Muscle layer of duodenum (tissue), 2 donors: ENCODE data around the gene EMSY.

Source experiments
- H3K27ac ChIP-seq: one replicate; pipeline ENCODE4 v1.7.0; 2013; ENCODE audit warnings: mild to moderate bottlenecking, low read length
- H3K27me3 ChIP-seq: one replicate; pipeline ENCODE4 v1.7.0; 2013; ENCODE audit warnings: low read depth, mild to moderate bottlenecking, control low read depth, low read length
- H3K36me3 ChIP-seq, 2 donors: one replicate each; pipeline ENCODE4 v1.7.0; 2013; ENCODE audit warnings: low read length in 2 of 2, control low read depth in 1 of 2, mild to moderate bottlenecking in 1 of 2; ENCODE audit not compliant: insufficient read depth in 2 of 2, control insufficient read depth in 1 of 2
- H3K4me1 ChIP-seq, 2 donors: one replicate each; pipeline ENCODE4 v1.7.0; 2013; ENCODE audit warnings: low read length in 2 of 2, mild to moderate bottlenecking in 2 of 2, control low read depth in 1 of 2, moderate library complexity in 1 of 2; ENCODE audit not compliant: insufficient read depth in 2 of 2, control insufficient read depth in 1 of 2
- H3K4me3 ChIP-seq, 2 donors: one replicate each; pipeline ENCODE4 v1.7.0; 2013; ENCODE audit warnings: low read length in 2 of 2, low read depth in 1 of 2, mild to moderate bottlenecking in 1 of 2
- H3K9me3 ChIP-seq, 2 donors: one replicate each; pipeline ENCODE4 v1.7.0; 2013; ENCODE audit warnings: low read length in 2 of 2, control low read depth in 1 of 2, mild to moderate bottlenecking in 1 of 2; ENCODE audit not compliant: control insufficient read depth in 1 of 2
- donor health status: healthy.

EMSY gene

DNA sequence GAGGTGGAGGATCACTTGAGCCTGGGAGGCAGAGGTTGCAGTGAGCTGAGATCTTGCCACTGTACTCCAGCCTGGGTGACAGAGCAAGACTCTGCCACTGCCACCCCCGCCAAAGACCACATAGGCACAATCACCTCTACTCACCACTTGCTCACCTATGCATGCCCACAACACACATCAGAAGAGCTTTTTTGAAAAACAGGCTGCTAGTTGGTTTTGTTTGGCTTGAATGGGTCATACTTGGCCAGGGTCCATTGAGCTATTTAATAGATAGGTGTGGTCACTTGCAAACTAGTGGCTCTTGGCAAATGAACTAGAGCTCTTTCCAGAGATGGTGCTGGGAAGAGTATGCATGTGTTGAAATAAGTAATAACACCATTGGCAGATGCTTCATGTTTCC, 80.1 kb downstream of the EMSY start:
- Histone ChIP-seq H3K9me3 (no peaks in the 10 kb centered on the region), H3K27ac (no peak overlapping the region), H3K4me3 (no peak overlapping the region), H3K27me3 (no peaks in the 10 kb centered on the region), H3K36me3 (peaks cover 23 to 24% of the 10 kb centered on the region in 2 donors), H3K4me1 (no peaks in the 10 kb centered on the region)

DNA sequence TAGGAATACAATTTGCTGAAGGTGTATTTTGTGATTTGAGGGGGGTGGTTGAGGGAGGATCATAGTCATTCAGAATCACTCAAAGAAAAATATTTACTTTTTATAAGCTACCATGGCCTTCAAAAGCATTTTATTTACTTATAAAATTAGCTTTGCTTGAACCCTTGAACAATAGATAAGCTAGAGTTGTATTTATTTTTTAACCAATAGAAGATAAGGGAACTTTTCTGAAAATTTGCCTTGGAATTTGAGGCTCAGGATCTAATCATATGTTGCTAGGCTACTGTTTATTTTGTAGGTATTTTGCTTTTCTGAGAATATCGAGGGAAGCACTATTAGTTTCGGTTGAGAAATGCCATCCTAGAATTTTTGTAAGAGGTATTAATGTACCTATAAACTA, 82.1 kb downstream of the EMSY start:
- H3K27ac ChIP-seq = no peak overlapping the region
- H3K27me3 ChIP-seq = no peaks in the 10 kb centered on the region
- H3K9me3 ChIP-seq = no peaks in the 10 kb centered on the region
- no peak overlapping the region for H3K4me3 ChIP-seq
- no peaks in the 10 kb centered on the region for H3K4me1 ChIP-seq
- H3K36me3 ChIP-seq = peaks cover 26 to 27% of the 10 kb centered on the region in 2 donors

DNA sequence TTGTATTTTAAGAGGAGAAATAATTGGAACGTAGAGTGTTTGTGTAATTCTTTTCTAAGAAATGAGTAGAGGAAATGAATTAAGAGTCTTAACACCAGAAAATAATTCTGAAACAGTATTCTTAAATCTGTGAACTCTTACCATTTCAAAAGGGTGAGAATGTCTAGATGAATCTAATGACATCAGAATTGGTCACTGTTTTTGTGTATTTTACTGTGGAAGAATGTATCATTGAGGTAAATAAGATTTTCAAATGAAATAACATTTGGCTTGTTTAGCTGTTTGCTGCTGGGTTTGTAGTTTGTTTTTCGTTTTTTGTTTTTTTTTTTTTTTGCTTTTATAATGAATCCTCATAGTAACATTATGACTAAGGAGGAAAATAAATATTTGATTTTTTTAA, 97.6 kb downstream of the EMSY start:
- no peaks in the 10 kb centered on the region for H3K9me3 ChIP-seq
- H3K27me3 ChIP-seq = no peaks in the 10 kb centered on the region
- H3K4me3 ChIP-seq = no peak overlapping the region
- H3K4me1 ChIP-seq = no peaks in the 10 kb centered on the region
- H3K27ac ChIP-seq = no peak overlapping the region
- peaks cover 41 to 51% of the 10 kb centered on the region in 2 donors for H3K36me3 ChIP-seq

DNA sequence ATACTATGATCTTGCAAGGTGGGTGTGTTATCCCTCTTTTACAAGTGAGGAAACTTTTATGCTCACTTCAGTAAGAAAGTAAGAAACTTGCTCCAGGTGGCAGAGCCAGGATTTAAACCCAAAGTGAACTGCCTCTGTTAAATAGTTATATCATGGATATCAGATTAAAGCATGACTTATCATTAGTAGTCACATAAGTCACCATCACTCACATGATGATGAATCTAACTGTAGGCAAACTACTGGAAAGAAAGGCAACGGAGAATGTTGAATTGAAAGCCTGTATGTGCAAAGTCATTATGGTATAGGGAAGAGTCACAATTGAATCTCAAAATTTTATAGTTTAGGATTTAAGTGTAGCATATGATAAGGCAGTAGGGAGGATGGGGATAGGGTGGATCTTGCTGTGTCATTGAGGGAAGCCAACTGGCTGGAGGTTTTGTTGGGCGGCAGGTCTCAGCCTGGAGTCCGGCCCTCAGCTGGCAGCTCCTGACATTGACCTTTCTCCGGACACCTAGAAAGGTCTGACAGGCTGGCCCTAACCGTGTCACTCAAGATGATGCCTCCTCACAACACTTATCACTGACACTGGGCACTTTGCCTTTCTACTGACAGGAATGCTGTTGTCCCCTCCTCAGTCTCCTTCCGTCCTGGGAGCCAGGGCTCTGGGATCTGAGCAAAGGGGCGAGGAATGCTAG, 98.3 kb downstream of the EMSY start:
- Histone ChIP-seq H3K27me3 (no peaks in the 10 kb centered on the region), H3K4me1 (no peaks in the 10 kb centered on the region), H3K9me3 (no peaks in the 10 kb centered on the region), H3K27ac (no peak overlapping the region), H3K4me3 (no peak overlapping the region), H3K36me3 (peaks cover 40 to 44% of the 10 kb centered on the region in 2 donors)

DNA sequence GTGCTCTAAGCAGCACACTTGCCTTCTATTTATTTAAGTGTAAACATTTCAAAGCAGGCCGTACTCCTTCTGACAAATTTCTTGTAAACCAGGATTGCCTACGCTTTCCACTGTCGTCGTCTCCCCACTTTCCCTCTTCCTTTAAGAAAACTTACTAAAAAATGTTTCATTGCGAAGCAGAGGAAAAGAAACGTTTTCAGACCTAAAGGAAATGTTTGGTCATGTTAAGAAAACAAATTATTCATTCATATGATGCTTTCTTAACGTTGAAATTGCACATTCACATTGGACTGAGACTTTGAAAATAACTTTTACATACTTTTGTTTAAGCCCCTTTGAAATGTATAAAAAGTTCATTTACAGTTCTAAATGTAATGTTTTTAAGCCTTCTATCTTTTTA, 106.0 kb downstream of the EMSY start:
- Histone ChIP-seq H3K9me3 (no peaks in the 10 kb centered on the region), H3K4me3 (no peak overlapping the region), H3K4me1 (no peaks in the 10 kb centered on the region), H3K36me3 (peaks cover 10 to 12% of the 10 kb centered on the region in 2 donors), H3K27me3 (no peaks in the 10 kb centered on the region), H3K27ac (no peak overlapping the region)

DNA sequence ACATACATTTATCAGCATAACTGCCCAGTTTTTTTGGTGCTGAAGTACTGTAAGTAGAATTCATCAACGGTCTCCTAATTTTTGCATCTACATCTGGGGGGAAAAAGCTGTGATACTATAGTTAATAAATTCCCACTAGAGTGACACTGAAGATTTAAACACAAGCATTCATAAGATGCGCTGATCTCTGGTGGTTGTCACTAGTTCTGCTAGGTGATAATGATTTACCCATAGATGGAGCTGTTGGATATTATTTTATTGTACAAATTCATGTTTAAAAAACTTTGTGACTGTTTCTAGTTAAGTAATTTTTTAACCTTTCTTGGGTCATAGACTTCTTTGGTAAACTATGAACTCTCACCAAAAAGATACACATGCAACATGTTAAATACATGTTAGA, 106.6 kb downstream of the EMSY start:
- Histone ChIP-seq H3K9me3 (no peaks in the 10 kb centered on the region), H3K27me3 (no peaks in the 10 kb centered on the region), H3K4me3 (no peak overlapping the region), H3K27ac (no peak overlapping the region), H3K4me1 (no peaks in the 10 kb centered on the region), H3K36me3 (peaks cover 4 to 6% of the 10 kb centered on the region in 2 donors)

DNA sequence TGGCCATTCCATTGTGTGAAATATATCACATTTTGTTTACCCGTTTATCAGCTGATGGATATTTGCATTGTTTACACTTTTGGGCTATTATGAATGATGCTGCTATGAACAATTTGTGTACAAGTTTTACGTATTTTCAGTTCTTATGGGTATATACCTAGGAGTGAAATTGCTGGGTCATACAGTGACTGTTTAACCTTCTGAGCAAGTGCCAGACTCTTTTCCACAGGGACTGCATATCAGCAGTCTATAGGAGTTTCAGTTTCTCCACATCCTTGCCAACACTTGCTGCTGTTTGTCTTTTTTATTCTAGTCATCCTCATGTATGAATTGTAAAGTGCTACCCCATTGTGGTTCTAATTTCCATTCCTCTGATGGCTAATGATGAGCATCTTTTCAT, 108.2 kb downstream of the EMSY start:
- no peak overlapping the region for H3K27ac ChIP-seq
- H3K27me3 ChIP-seq = no peaks in the 10 kb centered on the region
- no peaks in the 10 kb centered on the region for H3K9me3 ChIP-seq
- no peaks in the 10 kb centered on the region for H3K4me1 ChIP-seq
- H3K4me3 ChIP-seq = no peak overlapping the region
- peaks cover 4 to 6% of the 10 kb centered on the region in 2 donors for H3K36me3 ChIP-seq

DNA sequence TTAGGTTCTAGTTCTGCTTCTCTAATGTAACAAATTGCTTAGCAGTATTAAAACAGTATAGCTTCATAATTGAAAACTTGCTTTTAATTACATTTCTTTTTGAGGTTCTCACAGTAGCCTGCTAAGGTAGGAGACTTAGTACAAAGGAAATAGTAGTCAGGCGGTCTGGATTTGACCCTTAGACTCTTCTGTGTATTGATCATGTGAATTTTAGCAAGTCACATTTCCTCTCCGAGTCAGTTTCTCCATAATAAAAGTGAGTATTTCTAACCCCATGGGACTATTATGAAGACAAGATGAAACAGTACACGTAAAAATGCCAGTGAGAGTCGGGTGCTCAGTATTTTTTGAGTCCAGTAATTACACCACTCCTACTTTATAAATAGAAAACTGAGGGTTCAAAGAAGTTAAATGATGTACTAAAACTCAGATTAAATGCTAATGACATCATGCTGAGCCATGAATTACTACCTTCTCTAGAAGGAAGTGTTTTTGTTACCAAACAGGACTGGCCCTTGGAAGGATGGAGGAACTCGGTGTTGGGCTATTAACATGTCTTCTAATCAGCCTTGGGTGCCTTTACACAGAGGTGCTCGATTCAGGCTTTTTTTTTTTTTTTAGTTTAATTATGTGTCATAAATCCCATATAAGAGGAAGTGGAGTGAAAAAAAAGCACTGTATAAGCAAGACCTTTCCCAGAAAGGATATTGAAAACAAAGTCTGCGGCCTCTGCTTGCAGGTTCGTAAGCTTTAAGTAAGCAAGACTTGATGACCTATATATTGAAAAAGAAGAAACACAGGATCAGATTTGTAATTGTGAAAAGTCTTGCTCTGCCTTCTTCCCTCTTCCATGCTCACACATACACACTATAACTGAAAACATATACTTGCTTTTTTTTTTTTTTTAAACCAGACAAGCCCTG, 109.0 kb downstream of the EMSY start:
- H3K4me1 ChIP-seq = no peaks in the 10 kb centered on the region
- H3K9me3 ChIP-seq = no peaks in the 10 kb centered on the region
- no peak overlapping the region for H3K4me3 ChIP-seq
- H3K36me3 ChIP-seq = peaks cover 4 to 6% of the 10 kb centered on the region in 2 donors
- no peaks in the 10 kb centered on the region for H3K27me3 ChIP-seq
- H3K27ac ChIP-seq = no peak overlapping the region

DNA sequence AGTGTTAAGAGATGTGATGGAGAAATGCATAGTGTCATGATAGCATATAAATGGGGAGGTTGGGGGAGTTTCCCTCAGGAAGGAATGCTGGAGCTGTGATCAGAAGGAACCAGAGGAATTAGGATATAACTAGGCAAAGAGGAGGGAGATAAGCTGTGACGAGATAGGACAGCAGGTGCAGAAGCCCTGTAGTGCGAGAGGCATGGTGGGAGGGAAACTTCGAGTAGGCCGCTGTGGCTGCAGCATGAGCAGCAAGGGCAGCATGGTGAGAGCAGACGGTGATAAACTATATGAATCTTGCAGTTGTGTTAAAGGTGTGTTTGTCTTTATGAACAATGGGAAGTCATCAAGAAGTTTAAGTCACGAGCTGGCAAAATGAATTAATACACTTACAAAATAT, 109.9 kb downstream of the EMSY start:
- no peak overlapping the region for H3K4me3 ChIP-seq
- no peaks in the 10 kb centered on the region for H3K9me3 ChIP-seq
- no peaks in the 10 kb centered on the region for H3K4me1 ChIP-seq
- no peak overlapping the region for H3K27ac ChIP-seq
- no peaks in the 10 kb centered on the region for H3K27me3 ChIP-seq
- H3K36me3 ChIP-seq = peaks cover 3% of the 10 kb centered on the region in 2 donors

DNA sequence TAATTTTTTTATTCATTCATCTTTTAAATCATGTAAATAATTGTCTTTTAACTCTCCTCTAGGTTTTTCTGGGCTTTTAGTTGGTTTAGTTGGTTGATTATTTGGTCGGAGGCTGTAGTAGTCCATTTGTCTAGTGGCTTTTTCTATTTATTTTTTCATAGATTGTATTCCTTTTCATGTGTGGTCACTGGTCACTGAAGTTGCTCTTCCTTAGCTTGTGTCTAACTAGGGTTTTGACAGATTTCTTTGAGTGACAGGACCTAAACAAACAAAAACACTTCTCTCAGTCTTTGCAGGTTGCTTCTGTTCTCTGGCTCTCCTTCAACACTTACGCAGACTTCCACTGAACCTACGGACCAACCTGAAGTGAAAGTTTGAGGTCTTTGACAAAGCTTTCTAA, 112.6 kb downstream of the EMSY start:
- Histone ChIP-seq H3K36me3 (no peaks in the 10 kb centered on the region), H3K27me3 (no peaks in the 10 kb centered on the region), H3K4me3 (no peak overlapping the region), H3K9me3 (no peaks in the 10 kb centered on the region), H3K27ac (no peak overlapping the region), H3K4me1 (no peaks in the 10 kb centered on the region)

DNA sequence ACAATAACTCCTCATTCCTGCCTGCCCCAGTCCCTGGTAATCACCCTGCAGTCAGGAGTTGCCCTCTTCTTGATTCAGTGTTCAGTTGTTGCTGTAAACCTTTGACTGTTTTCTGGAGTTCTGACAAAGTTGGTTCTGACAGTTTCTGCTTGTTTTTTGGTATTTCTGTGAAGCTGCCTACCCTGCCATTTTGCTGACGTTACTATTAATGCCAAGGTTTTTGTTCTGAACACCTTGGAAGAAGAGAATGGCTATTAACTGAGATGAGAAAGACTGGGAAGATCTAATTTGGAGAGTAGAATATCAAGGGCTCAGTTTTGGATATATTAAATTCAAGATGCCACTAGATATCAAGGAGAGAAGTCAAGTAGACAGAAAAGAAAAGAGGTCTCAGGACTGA, 113.7 kb downstream of the EMSY start:
- H3K27ac ChIP-seq = no peak overlapping the region
- H3K9me3 ChIP-seq = no peaks in the 10 kb centered on the region
- no peak overlapping the region for H3K4me3 ChIP-seq
- H3K36me3 ChIP-seq = no peaks in the 10 kb centered on the region
- H3K4me1 ChIP-seq = no peaks in the 10 kb centered on the region
- H3K27me3 ChIP-seq = no peaks in the 10 kb centered on the region
